ENCODE results near the gene SYT17. TPM values are rescaled to one million over a fixed set of nuclear protein-coding genes. Genes with fewer than 3 reads are reported as not detected.

SYT17 gene
- total and polyA plus RNA-seq, 10 of the 15 experiments (the other 5 are each of a cell fraction or from before 2014, with no cell fraction given) = 3.7 to 12.3 (median 5.0) TPM

GRCh38 chr16:19167710-19168370 is at the start of gene SYT17 (continued):
- TF ChIP-seq REST (IDR thresholded peaks at IDR 0.05; ENCODE audit: low read depth, low read length) (no peak), BCL11A (IDR thresholded peaks at IDR 0.05; ENCODE audit: low read depth, low read length) (no peak), E2F4 (IDR thresholded peaks at IDR 0.05; ENCODE audit: low read depth, low read length) (no peak), IRF3 (IDR thresholded peaks at IDR 0.05) (no peak), POLR2AphosphoS2 (IDR thresholded peaks at IDR 0.05; ENCODE audit: low read depth, low read length) (no peak), BACH1 (IDR thresholded peaks at IDR 0.05; ENCODE audit: borderline replicate concordance) (peak; percentile 78), PRDM15 (CRISPR knock-in tag; IDR thresholded peaks at IDR 0.05) (no peak), ZNF687 (IDR thresholded peaks at IDR 0.05) (no peak), LARP7 (IDR thresholded peaks at IDR 0.05) (peak; percentile 85), IKZF1 (conservative IDR thresholded peaks at IDR 0.05) (0 out of 2 replicates have a peak, but pooled peaks have one; percentile 36), IRF4 (IDR thresholded peaks at IDR 0.05; ENCODE audit: low read depth, low read length) (no peak), RELB (IDR thresholded peaks at IDR 0.05; ENCODE audit: low read depth) (no peak)

Data from GM12878 (cell line).